Fibroblast of lung (primary cell): Measurements from ENCODE around the gene IKBKG. TPM values are rescaled to one million over a fixed set of nuclear protein-coding genes. Genes with fewer than 3 reads are reported as not detected.

Experiments
- DNase-seq, 2 donors: peaks; one replicate each; pipeline versions ENCODE4 v3.0.0 to v3.0.0-alpha.2; 2010; ENCODE audit warnings: low read depth in 2 of 2
- H2AFZ ChIP-seq: 2 replicates; pipeline ENCODE4 v1.5.1; 2012; ENCODE audit warnings: low read length, control low read depth, inconsistent platforms
- H3K27ac ChIP-seq: 2 replicates; pipeline ENCODE4 v1.5.1; 2011; ENCODE audit warnings: low read length, control low read depth; ENCODE audit not compliant: insufficient read depth
- H3K27me3 ChIP-seq: 2 replicates; pipeline ENCODE4 v1.5.1; 2011; ENCODE audit warnings: mild to moderate bottlenecking, low read length; ENCODE audit not compliant: control insufficient read depth, insufficient read depth
- H3K36me3 ChIP-seq: 2 replicates; pipeline ENCODE4 v1.5.1; 2011; ENCODE audit warnings: low read length; ENCODE audit not compliant: control insufficient read depth, insufficient read depth
- H3K4me1 ChIP-seq: 2 replicates; pipeline ENCODE4 v1.5.1; 2011; ENCODE audit warnings: low read length; ENCODE audit not compliant: control insufficient read depth, insufficient read depth; ENCODE audit errors: extremely low read depth
- H3K4me2 ChIP-seq: 2 replicates; pipeline ENCODE4 v1.5.1; 2011; ENCODE audit warnings: low read length, control low read depth; ENCODE audit not compliant: insufficient read depth; ENCODE audit errors: extremely low read depth
- H3K4me3 ChIP-seq, 4 experiments: fragments of 200-600 bp in 1 of 4; sonication (generic) in 1 of 4; replicated peaks in 1 of 4; 2 replicates each; pipeline ENCODE4 v1.5.1; 2011 to 2016; ENCODE audit warnings: low read length in 4 of 4, low read depth in 3 of 4, mild to moderate bottlenecking in 3 of 4, control low read depth in 2 of 4, inconsistent platforms in 1 of 4, mixed read lengths in 1 of 4; ENCODE audit not compliant: insufficient read depth in 1 of 4; ENCODE audit errors: control extremely low read depth in 1 of 4
- H3K79me2 ChIP-seq: 2 replicates; pipeline ENCODE4 v1.5.1; 2012; ENCODE audit warnings: mild to moderate bottlenecking, low read length, inconsistent platforms; ENCODE audit not compliant: control insufficient read depth, insufficient read depth
- H3K9ac ChIP-seq: 2 replicates; pipeline ENCODE4 v1.5.1; 2011; ENCODE audit warnings: mild to moderate bottlenecking, low read length, control low read depth; ENCODE audit not compliant: insufficient read depth
- H3K9me3 ChIP-seq: 2 replicates; pipeline ENCODE4 v1.5.1; 2012; ENCODE audit warnings: low read depth, low read length; ENCODE audit not compliant: control insufficient read depth, insufficient read depth
- H4K20me1 ChIP-seq: 2 replicates; pipeline ENCODE4 v1.5.1; 2011; ENCODE audit warnings: low read length; ENCODE audit not compliant: control insufficient read depth, insufficient read depth; ENCODE audit errors: extremely low read depth
- EZH2 ChIP-seq: IDR thresholded peaks from 2 replicates; pipeline ENCODE4 v1.5.1; 2012; ENCODE audit warnings: low read length, control low read depth, mild to moderate bottlenecking; ENCODE audit errors: missing control alignments
- polyA plus RNA-seq, 2 donors: library from polyadenylated mRNA; depleted of rRNA in 1 of 2; stranded (reverse) in 1 of 2; unstranded in 1 of 2; fragments of >200 nt; gene quantifications; 2 replicates each; pipeline ENCODE4 v1.2.1, GENCODE V29; 2011 to 2012; ENCODE audit warnings: missing spikeins in 1 of 2
- total RNA-seq: library from RNA; depleted of rRNA; stranded (reverse); fragments of >200 nt; gene quantifications from 2 replicates; pipeline ENCODE4 v1.2.1, GENCODE V29; 2014
- TF ChIP-seq, protein P1 (sequence below), 2 donors: IDR thresholded peaks in 1 of 2; conservative IDR thresholded peaks in 1 of 2; 1 replicate in 1 of 2; 2 replicates in 1 of 2; pipeline ENCODE4 v1.5.1; 2011 to 2012; ENCODE audit warnings: low read length in 2 of 2, control low read depth in 1 of 2, inconsistent platforms in 1 of 2, low read depth in 1 of 2, mild to moderate bottlenecking in 1 of 2

Gene IKBKG
- total and polyA plus RNA-seq, 2 donors (not counting 1 experiment from before 2014, with no cell fraction given) = 14.8 to 20.1 TPM

- Histone ChIP-seq H3K79me2 (no peaks in the 10 kb centered on the region), H3K9ac (no peak overlapping the region), H3K27me3 (peaks cover 7% of the 10 kb centered on the region), H3K4me1 (no peaks in the 10 kb centered on the region), H3K4me2 (no peak overlapping the region), H3K27ac (no peak overlapping the region), H4K20me1 (no peaks in the 10 kb centered on the region), H2AFZ (no peak overlapping the region), H3K9me3 (no peaks in the 10 kb centered on the region), H3K36me3 (no peaks in the 10 kb centered on the region), H3K4me3 (no peak overlapping the region)
- TF ChIP-seq, protein P1, sequence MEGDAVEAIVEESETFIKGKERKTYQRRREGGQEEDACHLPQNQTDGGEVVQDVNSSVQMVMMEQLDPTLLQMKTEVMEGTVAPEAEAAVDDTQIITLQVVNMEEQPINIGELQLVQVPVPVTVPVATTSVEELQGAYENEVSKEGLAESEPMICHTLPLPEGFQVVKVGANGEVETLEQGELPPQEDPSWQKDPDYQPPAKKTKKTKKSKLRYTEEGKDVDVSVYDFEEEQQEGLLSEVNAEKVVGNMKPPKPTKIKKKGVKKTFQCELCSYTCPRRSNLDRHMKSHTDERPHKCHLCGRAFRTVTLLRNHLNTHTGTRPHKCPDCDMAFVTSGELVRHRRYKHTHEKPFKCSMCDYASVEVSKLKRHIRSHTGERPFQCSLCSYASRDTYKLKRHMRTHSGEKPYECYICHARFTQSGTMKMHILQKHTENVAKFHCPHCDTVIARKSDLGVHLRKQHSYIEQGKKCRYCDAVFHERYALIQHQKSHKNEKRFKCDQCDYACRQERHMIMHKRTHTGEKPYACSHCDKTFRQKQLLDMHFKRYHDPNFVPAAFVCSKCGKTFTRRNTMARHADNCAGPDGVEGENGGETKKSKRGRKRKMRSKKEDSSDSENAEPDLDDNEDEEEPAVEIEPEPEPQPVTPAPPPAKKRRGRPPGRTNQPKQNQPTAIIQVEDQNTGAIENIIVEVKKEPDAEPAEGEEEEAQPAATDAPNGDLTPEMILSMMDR (conservative IDR thresholded peaks at IDR 0.05 in 1 of 2, IDR thresholded peaks at IDR 0.05 in 1 of 2; ENCODE audit: low read depth in 1 of 2, low read length in 2 of 2) = no peak
- no peak for TF ChIP-seq EZH2
- peak in 1 of 2 donors; percentile 95 for DNase-seq
Observed at GRCh38 chrX:154596290-154596929, 49.0 kb downstream of the IKBKG start.

GRCh38 chrX:154597221-154597620, 49.8 kb downstream of the IKBKG start:
- Histone ChIP-seq H3K79me2 (no peaks in the 10 kb centered on the region), H3K4me1 (no peaks in the 10 kb centered on the region), H3K9ac (no peak overlapping the region), H2AFZ (no peak overlapping the region), H3K4me2 (no peak overlapping the region), H3K36me3 (no peaks in the 10 kb centered on the region), H3K4me3 (no peak overlapping the region), H4K20me1 (no peaks in the 10 kb centered on the region), H3K9me3 (no peaks in the 10 kb centered on the region), H3K27ac (no peak overlapping the region), H3K27me3 (peaks cover 7% of the 10 kb centered on the region)
- no peak for DNase-seq
- TF ChIP-seq, protein P1 (conservative IDR thresholded peaks at IDR 0.05 in 1 of 2, IDR thresholded peaks at IDR 0.05 in 1 of 2; ENCODE audit: low read depth in 1 of 2, low read length in 2 of 2) = no peak
- no peak for TF ChIP-seq EZH2

GRCh38 chrX:154598656-154599055, 51.2 kb downstream of the IKBKG start:
- no peak overlapping the region for H3K4me2 ChIP-seq
- H3K79me2 ChIP-seq = no peaks in the 10 kb centered on the region
- no peak overlapping the region for H2AFZ ChIP-seq
- no peak overlapping the region for H3K9ac ChIP-seq
- H4K20me1 ChIP-seq = no peaks in the 10 kb centered on the region
- no peaks in the 10 kb centered on the region for H3K9me3 ChIP-seq
- H3K27me3 ChIP-seq = peaks cover 7% of the 10 kb centered on the region
- TF ChIP-seq, protein P1 (conservative IDR thresholded peaks at IDR 0.05 in 1 of 2, IDR thresholded peaks at IDR 0.05 in 1 of 2; ENCODE audit: low read depth in 1 of 2, low read length in 2 of 2) = no peak
- no peak for TF ChIP-seq EZH2
- H3K4me1 ChIP-seq = no peaks in the 10 kb centered on the region
- DNase-seq = no peak
- no peak overlapping the region for H3K27ac ChIP-seq
- H3K36me3 ChIP-seq = no peaks in the 10 kb centered on the region
- H3K4me3 ChIP-seq = no peak overlapping the region
